ENCODE results near the gene NBPF1. TPM values are rescaled to one million over a fixed set of nuclear protein-coding genes. Genes with fewer than 3 reads are reported as not detected.
"Not testable (repeated sequence)": the region's sequence is repeated elsewhere in the genome, so short reads cannot be mapped to it uniquely, and the experiment has no call there.

Gene NBPF1
- polyA plus RNA-seq, 1 experiment, result 28.3 TPM

GRCh38 chr1:16588081-16588480, 25.3 kb downstream of the NBPF1 start:
- CTCF ChIA-PET; H3K27me3 ChIP-seq (ENCODE audit: control insufficient read depth, insufficient read depth, low read length); H3K4me3 ChIP-seq (ENCODE audit: low read depth, low read length); DNase-seq (ENCODE audit: low read depth); POLR2A ChIA-PET; H3K36me3 ChIP-seq (ENCODE audit: control insufficient read depth, insufficient read depth, low read length): not testable (repeated sequence)

DNA sequence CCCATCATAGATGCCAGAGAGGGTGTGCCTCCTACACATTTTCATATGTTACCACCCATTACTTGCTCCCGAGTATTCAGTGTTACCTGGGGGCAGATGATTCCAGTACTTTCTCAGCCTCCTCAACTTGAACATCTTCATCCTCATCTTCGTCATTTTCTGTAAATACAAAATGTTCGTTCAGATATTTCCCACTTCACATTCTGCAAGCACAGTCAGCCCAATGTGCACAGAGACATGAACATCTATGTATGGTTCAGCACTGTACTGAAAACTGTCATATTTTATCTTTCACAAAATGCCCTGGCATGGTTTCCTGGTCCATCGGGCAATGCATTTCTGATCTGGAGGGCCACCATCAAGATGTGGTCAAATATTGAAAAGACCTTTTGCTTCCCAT, 25.7 kb downstream of the NBPF1 start:
- H3K36me3 ChIP-seq (ENCODE audit: control insufficient read depth, insufficient read depth, low read length); H3K4me3 ChIP-seq (ENCODE audit: low read depth, low read length); POLR2A ChIA-PET; H3K27me3 ChIP-seq (ENCODE audit: control insufficient read depth, insufficient read depth, low read length); DNase-seq (ENCODE audit: low read depth); CTCF ChIA-PET: not testable (repeated sequence)

DNA sequence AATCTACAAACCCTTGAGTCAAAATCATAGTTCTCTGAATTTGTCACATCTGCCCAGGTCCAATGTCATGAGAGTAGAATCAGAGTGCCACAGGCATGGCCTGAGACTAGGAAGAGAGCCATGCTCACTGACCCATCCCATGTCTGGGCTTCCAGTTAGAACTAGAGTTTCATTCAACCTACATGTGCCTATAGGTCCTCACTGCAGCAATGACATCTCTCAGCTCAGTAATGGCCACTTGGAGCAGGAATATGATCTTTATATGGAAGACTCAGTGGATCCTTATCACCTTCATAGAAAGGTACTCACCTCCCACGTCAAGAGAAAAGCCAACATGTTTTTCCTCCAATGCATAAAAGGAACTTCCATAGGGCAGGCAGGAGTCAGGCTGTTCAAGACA, 48.0 kb downstream of the NBPF1 start:
- H3K27me3 ChIP-seq (ENCODE audit: control insufficient read depth, insufficient read depth, low read length); H3K36me3 ChIP-seq (ENCODE audit: control insufficient read depth, insufficient read depth, low read length); H3K4me3 ChIP-seq (ENCODE audit: low read depth, low read length); POLR2A ChIA-PET; DNase-seq (ENCODE audit: low read depth): not testable (repeated sequence)
- CTCF ChIA-PET, result interaction anchor here (1.2 kb wide), 1 partner anchor 44 kb away, joined by 3 read pairs; no protein-coding TSS in a partner anchor

DNA sequence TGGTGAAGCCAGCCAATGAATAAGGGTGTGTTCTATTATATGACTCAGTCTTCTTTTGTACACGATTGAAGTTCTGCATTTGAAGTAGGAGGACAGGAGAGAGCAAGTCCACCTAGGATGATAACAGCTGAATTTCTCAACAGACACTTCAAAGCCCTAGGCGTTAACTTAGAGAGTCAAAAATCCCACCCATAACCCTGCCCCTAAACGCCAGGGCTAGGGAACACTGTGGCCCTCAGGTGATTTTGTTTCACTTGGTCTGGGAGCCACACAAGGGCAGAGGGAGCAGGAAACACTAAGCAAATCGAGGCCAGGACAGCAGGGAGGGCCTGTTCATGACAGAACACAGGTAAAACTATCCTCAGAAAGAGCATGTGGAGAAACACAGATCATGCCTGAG, 52.3 kb downstream of the NBPF1 start:
- DNase-seq (ENCODE audit: low read depth); H3K27me3 ChIP-seq (ENCODE audit: control insufficient read depth, insufficient read depth, low read length); H3K36me3 ChIP-seq (ENCODE audit: control insufficient read depth, insufficient read depth, low read length); H3K4me3 ChIP-seq (ENCODE audit: low read depth, low read length); POLR2A ChIA-PET: not testable (repeated sequence)
- CTCF ChIA-PET, result interaction anchor here (1.7 kb wide), 1 partner anchor 60 kb away, joined by 3 read pairs; no protein-coding TSS in a partner anchor

- DNase-seq (ENCODE audit: low read depth); POLR2A ChIA-PET; H3K4me3 ChIP-seq (ENCODE audit: low read depth, low read length); H3K27me3 ChIP-seq (ENCODE audit: control insufficient read depth, insufficient read depth, low read length); H3K36me3 ChIP-seq (ENCODE audit: control insufficient read depth, insufficient read depth, low read length): not testable (repeated sequence)
- CTCF ChIA-PET, result interaction anchor here (1.7 kb wide), 1 partner anchor 60 kb away, joined by 3 read pairs; no protein-coding TSS in a partner anchor
These were observed 52.9 kb downstream of the NBPF1 start for GRCh38 chr1:16560498-16560897.

- H3K4me3 ChIP-seq (ENCODE audit: low read depth, low read length); DNase-seq (ENCODE audit: low read depth); H3K36me3 ChIP-seq (ENCODE audit: control insufficient read depth, insufficient read depth, low read length); POLR2A ChIA-PET; H3K27me3 ChIP-seq (ENCODE audit: control insufficient read depth, insufficient read depth, low read length): not testable (repeated sequence)
- CTCF ChIA-PET, result interaction anchor here (0.9 kb wide), 1 partner anchor 66 kb away, joined by 4 read pairs; no protein-coding TSS in a partner anchor
These were observed 53.7 kb downstream of the NBPF1 start for GRCh38 chr1:16559688-16560087.

DNA sequence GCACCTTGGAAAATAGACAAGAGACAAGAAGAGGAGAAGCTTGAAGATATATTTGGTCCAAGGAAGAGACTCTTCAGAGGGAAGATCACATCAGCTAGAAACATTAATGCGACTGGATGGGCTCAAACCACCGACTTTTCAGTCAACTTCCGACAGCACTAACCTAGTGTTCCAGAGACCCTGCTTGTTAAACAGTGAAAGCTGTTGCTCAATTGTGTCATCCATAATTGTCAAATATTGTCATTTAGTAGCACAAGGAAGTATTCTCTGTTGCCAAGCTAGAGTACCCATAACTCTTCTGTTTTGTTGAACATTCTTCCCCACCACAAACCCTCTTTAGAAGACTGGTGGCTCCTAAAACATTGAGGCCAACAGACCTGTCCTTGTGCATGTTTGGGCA, 56.3 kb downstream of the NBPF1 start:
- CTCF ChIA-PET; H3K36me3 ChIP-seq (ENCODE audit: control insufficient read depth, insufficient read depth, low read length); POLR2A ChIA-PET; H3K27me3 ChIP-seq (ENCODE audit: control insufficient read depth, insufficient read depth, low read length); H3K4me3 ChIP-seq (ENCODE audit: low read depth, low read length); DNase-seq (ENCODE audit: low read depth): not testable (repeated sequence)

DNA sequence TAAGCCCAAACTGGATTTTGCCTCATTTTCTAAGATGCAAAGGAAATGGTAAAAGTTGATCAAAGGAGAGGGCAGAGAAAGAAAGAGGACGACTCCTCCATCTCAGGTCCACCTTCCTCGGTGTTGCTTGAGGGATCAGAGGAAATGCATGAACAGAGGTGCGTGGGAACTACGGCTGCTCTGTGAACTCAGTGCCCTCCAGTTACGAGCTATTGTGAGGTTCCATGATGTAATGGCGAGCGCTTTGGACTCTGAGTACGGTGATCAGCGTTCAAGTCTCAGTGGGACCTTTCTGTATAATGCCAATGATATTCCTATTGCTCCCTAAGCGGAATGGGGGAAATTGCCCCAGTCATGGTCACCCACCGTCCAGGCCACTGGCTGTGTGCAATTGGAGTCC, 60.1 kb downstream of the NBPF1 start:
- H3K4me3 ChIP-seq (ENCODE audit: low read depth, low read length); DNase-seq (ENCODE audit: low read depth); POLR2A ChIA-PET; H3K36me3 ChIP-seq (ENCODE audit: control insufficient read depth, insufficient read depth, low read length); CTCF ChIA-PET; H3K27me3 ChIP-seq (ENCODE audit: control insufficient read depth, insufficient read depth, low read length): not testable (repeated sequence)

DNA sequence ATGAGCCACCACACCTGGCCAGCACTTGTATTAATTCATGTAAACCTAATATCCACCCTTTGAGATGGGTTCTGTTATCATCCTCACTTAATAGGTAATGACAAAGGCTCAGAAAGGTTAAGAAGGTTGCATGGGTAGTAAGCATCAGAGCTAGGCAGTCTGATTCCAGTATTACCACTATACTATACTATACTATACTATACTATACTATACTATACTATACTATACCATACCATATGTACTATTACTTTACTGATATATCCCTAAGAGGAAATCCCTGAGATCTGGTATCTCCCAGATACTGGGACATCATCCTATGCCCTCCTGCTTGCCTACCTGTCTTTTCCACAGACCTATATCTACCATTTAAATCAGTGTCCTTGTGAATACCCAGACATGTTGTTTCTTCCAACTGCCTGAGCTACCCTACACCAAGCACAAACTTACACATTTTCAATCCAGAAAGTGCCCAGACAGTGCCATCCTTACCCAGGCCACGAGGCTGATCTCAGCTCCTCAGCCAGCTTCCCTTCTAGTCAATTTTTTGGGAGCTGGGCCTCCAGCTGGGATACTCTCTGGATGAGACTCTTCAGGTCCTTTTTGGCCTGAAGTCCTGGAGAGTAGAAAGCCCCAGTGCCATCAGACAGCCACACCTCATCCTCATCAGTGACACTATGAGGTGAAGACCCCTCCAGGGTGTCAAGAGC, 63.0 kb downstream of the NBPF1 start:
- H3K4me3 ChIP-seq (ENCODE audit: low read depth, low read length); POLR2A ChIA-PET; H3K27me3 ChIP-seq (ENCODE audit: control insufficient read depth, insufficient read depth, low read length); DNase-seq (ENCODE audit: low read depth); H3K36me3 ChIP-seq (ENCODE audit: control insufficient read depth, insufficient read depth, low read length); CTCF ChIA-PET: not testable (repeated sequence)

GRCh38 chr1:16549545-16549944, 63.8 kb downstream of the NBPF1 start:
- DNase-seq (ENCODE audit: low read depth); POLR2A ChIA-PET; H3K27me3 ChIP-seq (ENCODE audit: control insufficient read depth, insufficient read depth, low read length); H3K4me3 ChIP-seq (ENCODE audit: low read depth, low read length); H3K36me3 ChIP-seq (ENCODE audit: control insufficient read depth, insufficient read depth, low read length); CTCF ChIA-PET: not testable (repeated sequence)

GRCh38 chr1:16547502-16548241, 65.7 kb downstream of the NBPF1 start:
- H3K4me3 ChIP-seq (ENCODE audit: low read depth, low read length); POLR2A ChIA-PET; H3K36me3 ChIP-seq (ENCODE audit: control insufficient read depth, insufficient read depth, low read length); H3K27me3 ChIP-seq (ENCODE audit: control insufficient read depth, insufficient read depth, low read length); CTCF ChIA-PET; DNase-seq (ENCODE audit: low read depth): not testable (repeated sequence)

DNA sequence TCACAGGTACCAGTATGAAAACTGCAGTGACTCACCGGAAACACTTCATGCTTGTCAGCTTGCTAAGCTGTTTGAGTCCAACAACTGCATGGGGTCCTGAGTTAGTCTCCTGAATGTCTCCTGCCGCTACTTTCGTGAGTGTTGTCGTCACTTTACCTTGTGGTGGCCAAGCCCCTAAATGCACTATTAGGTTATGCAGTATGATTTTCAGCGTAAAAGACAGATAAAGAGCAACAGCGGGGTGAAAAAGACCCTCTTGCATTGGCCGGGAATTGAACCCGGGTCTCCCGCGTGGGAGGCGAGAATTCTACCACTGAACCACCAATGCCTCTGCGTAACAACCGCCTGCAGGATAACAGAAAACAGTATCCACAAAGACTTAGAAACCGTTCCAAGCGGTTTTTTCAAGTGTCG, 67.7 kb downstream of the NBPF1 start:
- H3K27me3 ChIP-seq (ENCODE audit: control insufficient read depth, insufficient read depth, low read length); H3K36me3 ChIP-seq (ENCODE audit: control insufficient read depth, insufficient read depth, low read length); DNase-seq (ENCODE audit: low read depth); POLR2A ChIA-PET; H3K4me3 ChIP-seq (ENCODE audit: low read depth, low read length); CTCF ChIA-PET: not testable (repeated sequence)

DNA sequence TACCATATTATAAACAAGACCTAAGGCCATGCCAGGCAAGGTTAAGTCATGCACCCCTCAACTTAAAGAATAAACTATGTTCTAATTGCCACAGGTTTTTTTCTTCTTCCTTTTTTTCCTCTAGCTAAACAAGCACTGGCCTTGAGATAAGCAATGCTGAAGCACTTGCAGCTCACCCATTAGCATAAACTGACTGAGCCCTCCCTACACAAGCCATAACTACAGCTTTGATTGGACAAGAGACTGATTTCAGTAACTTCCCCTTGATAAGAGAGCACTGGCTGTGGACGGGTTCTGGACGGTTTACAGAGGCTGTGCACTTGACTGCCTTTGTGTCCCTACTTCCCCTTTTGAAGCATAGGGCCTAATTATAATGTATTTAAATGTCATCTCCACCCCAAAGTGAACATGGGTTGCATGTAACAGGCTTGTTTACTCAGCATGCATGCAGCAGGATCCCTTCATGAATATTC, 72.9 kb downstream of the NBPF1 start:
- CTCF ChIA-PET, result not testable (repeated sequence)

More for the DNA sequence above, 72.9 kb downstream of the NBPF1 start:
- H3K4me3 ChIP-seq (ENCODE audit: low read depth, low read length); DNase-seq (ENCODE audit: low read depth); H3K36me3 ChIP-seq (ENCODE audit: control insufficient read depth, insufficient read depth, low read length); POLR2A ChIA-PET; H3K27me3 ChIP-seq (ENCODE audit: control insufficient read depth, insufficient read depth, low read length): not testable (repeated sequence)

Data from BJ (cell line).